Neural crest cell (in vitro differentiated cells): ENCODE measurements around the gene KCTD4. TPM values are rescaled to one million over a fixed set of nuclear protein-coding genes. Genes with fewer than 3 reads are reported as not detected.
"Not testable (repeated sequence)": the region's sequence is repeated elsewhere in the genome, so short reads cannot be mapped to it uniquely, and the experiment has no call there.

ENCODE experiments used
- DNase-seq: peaks from one replicate; pipeline ENCODE4 v3.0.0; 2021; ENCODE audit warnings: low read depth, mixed read lengths, low spot score
- H3K27ac Mint-ChIP-seq: one replicate; pipeline ENCODE4 v1.8.0; 2021; ENCODE audit warnings: mild to moderate bottlenecking, mixed read lengths; ENCODE audit not compliant: unreplicated experiment
- H3K27me3 Mint-ChIP-seq: 2 replicates; pipeline ENCODE4 v1.8.0; 2021; ENCODE audit warnings: low read depth, mild to moderate bottlenecking, mixed read lengths
- H3K36me3 Mint-ChIP-seq: 2 replicates; pipeline ENCODE4 v1.8.0; 2021; ENCODE audit warnings: low read depth, mild to moderate bottlenecking, mixed read lengths
- H3K4me1 Mint-ChIP-seq: 2 replicates; pipeline ENCODE4 v1.8.0; 2021; ENCODE audit warnings: mixed read lengths
- H3K4me3 Mint-ChIP-seq: one replicate; pipeline ENCODE4 v1.8.0; 2021; ENCODE audit warnings: mild to moderate bottlenecking, mixed read lengths
- H3K9me3 Mint-ChIP-seq: 2 replicates; pipeline ENCODE4 v1.8.0; 2021; ENCODE audit warnings: mixed read lengths
- total RNA-seq: library from RNA; stranded (reverse); gene quantifications from 2 replicates; pipeline ENCODE4 v1.2.1, GENCODE V29; 2021
- TF ChIP-seq, protein P1 (sequence below): fragments of 200-600 bp; sonication (generic); conservative IDR thresholded peaks from 2 replicates; pipeline ENCODE4 v1.5.0; 2021; ENCODE audit warnings: antibody characterized with exemption, mild to moderate bottlenecking

The KCTD4 gene
- total RNA-seq, 1 donor from 2014 or later = not detected

DNA sequence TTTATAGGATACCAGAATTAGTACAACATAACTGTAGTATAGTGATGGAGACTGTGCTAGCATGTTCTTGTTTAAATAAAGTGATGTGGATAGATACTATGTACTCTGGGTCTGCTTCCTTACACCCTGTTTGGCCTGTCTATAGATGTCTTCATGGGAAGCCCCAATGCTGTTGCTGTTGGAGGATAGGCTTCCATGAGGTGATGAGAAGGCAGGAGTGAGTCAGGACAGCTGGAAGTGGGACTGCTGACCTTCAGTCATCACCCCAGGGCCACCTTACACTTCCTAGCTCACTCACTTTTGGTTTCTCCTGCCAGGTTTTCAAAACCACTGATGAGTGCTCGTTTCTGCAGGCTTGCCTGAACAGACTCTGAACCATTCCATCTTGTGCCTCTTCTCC, 4.2 kb downstream of the KCTD4 start:
- Mint-ChIP-seq H3K9me3 (no peaks in the 10 kb centered on the region), H3K4me1 (peaks cover 6% of the 10 kb centered on the region), H3K27ac (peak overlapping the region; percentile 43), H3K4me3 (no peak overlapping the region), H3K36me3 (no peaks in the 10 kb centered on the region), H3K27me3 (no peaks in the 10 kb centered on the region)
- DNase-seq = no peak
- TF ChIP-seq, protein P1, sequence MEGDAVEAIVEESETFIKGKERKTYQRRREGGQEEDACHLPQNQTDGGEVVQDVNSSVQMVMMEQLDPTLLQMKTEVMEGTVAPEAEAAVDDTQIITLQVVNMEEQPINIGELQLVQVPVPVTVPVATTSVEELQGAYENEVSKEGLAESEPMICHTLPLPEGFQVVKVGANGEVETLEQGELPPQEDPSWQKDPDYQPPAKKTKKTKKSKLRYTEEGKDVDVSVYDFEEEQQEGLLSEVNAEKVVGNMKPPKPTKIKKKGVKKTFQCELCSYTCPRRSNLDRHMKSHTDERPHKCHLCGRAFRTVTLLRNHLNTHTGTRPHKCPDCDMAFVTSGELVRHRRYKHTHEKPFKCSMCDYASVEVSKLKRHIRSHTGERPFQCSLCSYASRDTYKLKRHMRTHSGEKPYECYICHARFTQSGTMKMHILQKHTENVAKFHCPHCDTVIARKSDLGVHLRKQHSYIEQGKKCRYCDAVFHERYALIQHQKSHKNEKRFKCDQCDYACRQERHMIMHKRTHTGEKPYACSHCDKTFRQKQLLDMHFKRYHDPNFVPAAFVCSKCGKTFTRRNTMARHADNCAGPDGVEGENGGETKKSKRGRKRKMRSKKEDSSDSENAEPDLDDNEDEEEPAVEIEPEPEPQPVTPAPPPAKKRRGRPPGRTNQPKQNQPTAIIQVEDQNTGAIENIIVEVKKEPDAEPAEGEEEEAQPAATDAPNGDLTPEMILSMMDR = no peak

DNA sequence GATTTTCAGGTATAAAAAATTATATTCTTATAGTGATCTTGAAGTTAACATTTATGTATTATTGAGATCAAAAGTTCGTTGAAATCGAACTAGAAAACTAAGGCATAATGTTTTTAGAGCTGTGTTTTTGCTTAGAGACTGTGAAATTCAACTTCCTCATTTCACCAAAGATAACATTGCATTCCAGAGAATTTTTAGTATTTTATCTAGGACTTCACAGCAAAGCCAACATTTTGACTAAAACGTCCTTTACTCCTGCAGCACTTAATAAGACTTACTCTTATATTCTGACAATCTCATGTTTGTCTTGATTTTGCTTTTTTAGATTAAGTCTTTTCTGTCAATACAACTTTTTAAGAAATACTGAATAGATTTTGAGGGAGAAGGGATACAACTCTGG, 4.7 kb downstream of the KCTD4 start:
- peaks cover 6% of the 10 kb centered on the region for H3K4me1 Mint-ChIP-seq
- H3K4me3 Mint-ChIP-seq = no peak overlapping the region
- TF ChIP-seq, protein P1 = no peak
- no peaks in the 10 kb centered on the region for H3K36me3 Mint-ChIP-seq
- peak overlapping the region; percentile 43 for H3K27ac Mint-ChIP-seq
- DNase-seq = no peak
- no peaks in the 10 kb centered on the region for H3K9me3 Mint-ChIP-seq
- H3K27me3 Mint-ChIP-seq = no peaks in the 10 kb centered on the region

DNA sequence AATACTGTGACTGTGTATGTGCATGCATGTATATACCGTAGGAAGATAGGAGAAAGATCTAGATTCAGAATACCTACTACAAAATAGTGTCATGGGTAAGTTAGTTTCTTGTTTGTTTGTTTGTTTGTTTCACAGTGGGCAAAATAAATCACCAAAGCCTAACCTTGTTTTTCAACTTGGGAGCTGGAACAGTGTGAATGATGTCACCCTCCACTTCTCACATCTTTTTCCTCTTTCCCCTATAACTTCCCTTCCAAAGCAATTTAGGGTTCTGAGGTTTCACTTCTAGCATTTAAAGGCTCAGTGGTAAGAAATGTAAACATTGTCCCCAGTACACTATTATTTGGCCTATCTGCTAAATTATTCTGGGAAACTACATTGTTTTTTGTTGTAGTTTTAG, 5.4 kb downstream of the KCTD4 start:
- no peaks in the 10 kb centered on the region for H3K27me3 Mint-ChIP-seq
- no peak overlapping the region for H3K4me3 Mint-ChIP-seq
- no peaks in the 10 kb centered on the region for H3K9me3 Mint-ChIP-seq
- no peak for DNase-seq
- peaks cover 6% of the 10 kb centered on the region for H3K4me1 Mint-ChIP-seq
- TF ChIP-seq, protein P1 = no peak
- H3K27ac Mint-ChIP-seq = no peak overlapping the region
- H3K36me3 Mint-ChIP-seq = no peaks in the 10 kb centered on the region

DNA sequence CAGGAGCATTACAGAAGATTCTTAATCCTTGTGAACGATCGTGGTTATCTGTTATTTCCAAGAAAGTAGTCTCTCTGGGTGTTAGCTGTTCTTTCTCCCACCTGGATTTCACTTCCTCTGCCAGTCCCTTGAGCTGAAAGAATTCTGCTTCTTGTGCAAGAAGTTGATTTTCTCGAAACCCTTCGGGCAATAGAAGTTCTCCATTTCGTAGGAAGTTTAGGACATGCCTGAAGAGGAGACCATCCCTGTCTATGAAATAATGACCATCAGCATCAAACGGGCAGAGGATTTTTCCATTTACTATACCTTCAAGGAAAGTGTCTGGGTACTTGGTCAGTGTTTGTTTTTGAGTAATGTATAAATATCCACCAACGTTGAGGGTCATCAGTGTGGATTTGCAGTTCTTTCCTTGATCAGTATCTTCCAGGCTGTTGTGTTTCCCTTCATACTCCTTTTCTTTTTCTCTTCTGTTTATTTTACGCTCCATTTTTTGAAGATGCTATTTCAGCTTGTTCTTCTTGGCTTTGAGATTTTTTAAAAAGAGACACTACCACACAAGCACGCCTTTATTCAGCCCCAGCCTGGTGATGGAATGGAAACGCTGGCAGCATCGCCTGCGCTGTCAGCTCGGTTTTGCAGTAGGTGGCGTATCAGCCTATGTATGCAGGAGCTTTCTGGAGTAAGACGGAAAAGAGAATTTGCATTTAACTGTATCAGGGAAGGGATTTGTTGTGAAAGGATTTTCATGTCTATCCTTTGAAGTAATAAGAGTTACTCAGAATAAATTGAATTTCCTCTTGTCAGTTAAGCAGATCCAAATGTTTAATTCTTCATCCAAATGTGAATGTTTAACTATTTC, 6.5 kb downstream of the KCTD4 start:
- H3K4me1 Mint-ChIP-seq = peaks cover 6% of the 10 kb centered on the region
- H3K4me3 Mint-ChIP-seq = no peak overlapping the region
- TF ChIP-seq, protein P1 = no peak
- no peaks in the 10 kb centered on the region for H3K27me3 Mint-ChIP-seq
- peak overlapping the region; percentile 37 for H3K27ac Mint-ChIP-seq
- no peak for DNase-seq
- no peaks in the 10 kb centered on the region for H3K9me3 Mint-ChIP-seq
- H3K36me3 Mint-ChIP-seq = no peaks in the 10 kb centered on the region

DNA sequence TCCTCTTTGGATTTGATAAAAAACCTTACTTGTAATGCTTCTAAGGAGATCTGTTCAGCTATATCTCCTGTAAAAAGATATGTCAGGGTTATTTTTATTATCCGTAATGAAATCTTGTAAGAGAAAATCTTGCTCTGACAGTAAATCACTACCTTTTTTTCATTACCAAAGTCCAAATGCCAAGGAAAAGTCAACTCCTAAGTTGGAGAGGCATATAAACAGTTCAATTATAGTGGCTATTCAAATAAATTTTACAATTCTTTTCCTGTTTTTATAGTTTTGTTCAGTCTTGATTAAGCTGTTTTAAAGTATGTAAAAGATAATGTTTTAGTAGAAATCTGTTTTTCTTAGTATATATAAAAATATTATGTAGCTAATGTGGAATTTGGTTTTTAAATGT, 9.0 kb downstream of the KCTD4 start:
- no peak for DNase-seq
- Mint-ChIP-seq H3K4me3 (no peak overlapping the region), H3K4me1 (peaks cover 6% of the 10 kb centered on the region), H3K9me3 (peaks cover 3% of the 10 kb centered on the region), H3K36me3 (peaks cover 7% of the 10 kb centered on the region), H3K27ac (no peak overlapping the region), H3K27me3 (no peaks in the 10 kb centered on the region)
- TF ChIP-seq, protein P1 = no peak

DNA sequence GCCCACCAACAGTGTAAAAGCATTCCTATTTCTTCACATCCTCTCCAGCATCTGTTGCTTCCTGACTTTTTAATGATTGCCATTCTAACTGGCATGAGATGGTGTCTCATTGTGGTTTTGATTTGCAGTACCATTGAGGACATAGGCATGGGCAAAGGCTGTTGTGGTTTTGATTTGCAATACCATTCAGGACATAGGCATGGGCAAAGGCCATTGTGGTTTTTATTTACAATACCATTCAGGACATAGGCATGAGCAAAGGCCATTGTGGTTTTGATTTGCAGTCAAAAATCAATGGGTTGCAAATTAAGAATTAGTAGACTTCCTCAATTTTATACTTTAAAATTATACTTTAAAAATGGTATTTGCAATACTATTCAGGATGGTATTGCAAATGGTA, 11.3 kb downstream of the KCTD4 start:
- not testable (repeated sequence) for DNase-seq, H3K27ac Mint-ChIP-seq, H3K36me3 Mint-ChIP-seq, H3K9me3 Mint-ChIP-seq, H3K4me1 Mint-ChIP-seq, H3K27me3 Mint-ChIP-seq, H3K4me3 Mint-ChIP-seq

DNA sequence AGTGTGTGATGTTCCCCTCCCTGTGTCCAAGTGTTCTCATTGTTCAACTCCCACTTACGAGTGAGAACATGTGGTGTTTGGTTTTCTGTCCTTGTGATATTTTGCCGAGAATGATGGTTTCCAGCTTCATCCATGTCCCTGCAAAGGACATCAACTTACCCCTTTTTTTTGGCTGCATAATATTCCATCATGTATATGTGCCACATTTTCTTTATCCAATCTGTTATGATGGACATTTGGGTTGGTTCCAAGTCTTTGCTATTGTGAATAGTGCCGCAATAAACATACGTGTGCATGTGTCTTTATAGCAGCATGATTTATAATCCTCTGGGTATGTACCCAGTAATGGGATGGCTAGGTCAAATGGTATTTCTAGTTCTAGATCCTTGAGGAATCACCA, 11.8 kb downstream of the KCTD4 start:
- H3K36me3 Mint-ChIP-seq, H3K27ac Mint-ChIP-seq, DNase-seq, H3K9me3 Mint-ChIP-seq, H3K27me3 Mint-ChIP-seq, H3K4me3 Mint-ChIP-seq, H3K4me1 Mint-ChIP-seq: not testable (repeated sequence)
